Myometrial cell (primary cell): ENCODE results near the gene ZNF689. TPM values are rescaled to one million over a fixed set of nuclear protein-coding genes. Genes with fewer than 3 reads are reported as not detected.

Experiments
- total RNA-seq: library from RNA; depleted of rRNA; stranded (reverse); fragments of >200 nt; gene quantifications from 2 replicates; pipeline ENCODE4 v1.2.3, GENCODE V29; 2015

Gene ZNF689
- 7.4 and 9.8 TPM in 2 replicates for total RNA-seq

DNA sequence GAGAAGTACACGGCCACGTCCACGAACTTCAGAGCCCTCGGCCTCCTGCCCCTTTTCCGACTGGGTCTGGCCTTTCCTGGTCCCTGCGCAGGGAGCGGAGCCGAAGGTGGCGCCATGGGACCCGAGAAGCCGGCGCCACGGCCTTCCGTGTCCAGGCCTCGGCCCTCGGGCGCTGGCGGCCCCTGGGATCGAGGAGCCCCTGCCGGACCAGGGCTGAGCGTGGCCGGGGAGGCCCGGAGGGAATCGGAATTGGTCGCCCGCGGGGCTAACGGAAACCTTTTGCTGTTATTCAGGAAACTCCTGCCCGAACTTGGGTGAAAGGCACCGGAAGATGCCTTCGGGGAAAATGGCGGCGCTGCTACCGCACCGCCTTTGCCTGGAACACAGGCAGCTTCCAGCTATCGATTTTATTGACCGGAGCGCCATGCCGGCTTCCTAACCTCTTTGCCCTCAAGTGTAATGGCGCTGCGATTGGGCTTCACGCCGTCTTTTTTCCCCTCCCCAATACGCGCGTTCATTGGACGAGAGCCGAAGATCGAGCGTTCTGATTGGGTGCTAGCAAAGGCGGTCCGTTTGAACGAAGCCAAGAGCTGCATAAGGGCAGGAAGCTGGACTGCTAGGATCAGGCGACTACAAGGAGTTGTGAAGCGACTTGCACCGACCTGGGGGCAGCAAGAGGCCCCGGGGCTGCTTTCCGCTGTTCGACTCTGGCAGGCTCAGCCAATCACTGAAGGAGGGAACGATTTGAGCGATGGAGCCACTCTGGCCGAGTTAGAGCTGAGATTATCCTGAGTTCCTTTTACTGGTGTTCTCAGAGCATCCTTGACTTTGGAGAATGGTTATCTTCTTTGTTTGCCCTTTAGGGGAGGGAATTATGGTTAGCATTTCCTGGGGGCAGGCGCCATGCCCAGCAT is at the start of gene ZNF689:
ZNF689 (minus strand) TSS at position 464 of the 914 bp plus-strand sequence; CDS start at position 116, 348 bp downstream.

DNA sequence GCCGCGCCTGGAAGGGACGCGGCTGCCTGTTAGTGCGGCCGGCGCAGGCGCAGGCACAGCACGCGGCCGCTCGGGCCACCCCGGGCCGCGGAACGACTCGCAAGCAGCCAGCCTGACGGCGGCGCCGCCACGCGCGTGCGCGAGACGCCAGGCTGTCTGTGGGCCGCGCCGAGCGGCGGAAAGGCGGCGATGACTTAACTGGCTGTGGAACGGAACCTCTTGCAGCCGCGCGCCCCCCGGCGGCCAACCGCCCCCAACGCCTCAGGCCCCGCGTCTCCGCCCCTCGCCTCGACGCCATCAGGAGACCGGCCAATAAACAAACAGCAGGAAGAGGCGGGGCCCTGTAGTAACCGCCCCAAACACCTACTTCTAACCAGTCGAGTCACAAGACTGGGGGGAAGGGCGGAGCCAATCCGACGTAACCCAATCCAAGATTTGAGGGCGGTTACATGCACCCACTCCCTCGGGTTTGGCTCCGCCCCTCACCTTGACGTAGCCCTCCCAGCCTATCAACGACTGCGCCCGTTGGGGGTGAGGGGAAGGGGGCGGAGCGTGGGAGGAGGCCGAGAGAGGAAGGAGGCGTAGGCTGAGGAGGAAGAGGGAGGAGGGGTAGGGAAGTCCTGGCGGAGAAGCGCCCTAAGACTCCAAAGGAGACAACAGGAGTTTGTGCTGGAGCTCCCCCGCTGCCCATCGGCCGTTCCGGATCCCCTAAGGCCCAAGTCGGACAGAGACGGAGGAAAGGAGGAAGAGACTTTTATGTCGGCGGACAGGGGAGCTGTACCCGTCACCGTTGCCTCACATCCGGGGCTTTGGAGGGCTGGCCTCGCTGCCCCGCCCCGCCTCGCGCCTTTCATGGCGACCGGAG is 47.9 kb upstream of the ZNF689 start, which contains the start of gene FBRS:
FBRS (plus strand) TSS at position 566 of the 865 bp plus-strand sequence. CDS start 1,088 bp downstream, outside the sequence.

DNA sequence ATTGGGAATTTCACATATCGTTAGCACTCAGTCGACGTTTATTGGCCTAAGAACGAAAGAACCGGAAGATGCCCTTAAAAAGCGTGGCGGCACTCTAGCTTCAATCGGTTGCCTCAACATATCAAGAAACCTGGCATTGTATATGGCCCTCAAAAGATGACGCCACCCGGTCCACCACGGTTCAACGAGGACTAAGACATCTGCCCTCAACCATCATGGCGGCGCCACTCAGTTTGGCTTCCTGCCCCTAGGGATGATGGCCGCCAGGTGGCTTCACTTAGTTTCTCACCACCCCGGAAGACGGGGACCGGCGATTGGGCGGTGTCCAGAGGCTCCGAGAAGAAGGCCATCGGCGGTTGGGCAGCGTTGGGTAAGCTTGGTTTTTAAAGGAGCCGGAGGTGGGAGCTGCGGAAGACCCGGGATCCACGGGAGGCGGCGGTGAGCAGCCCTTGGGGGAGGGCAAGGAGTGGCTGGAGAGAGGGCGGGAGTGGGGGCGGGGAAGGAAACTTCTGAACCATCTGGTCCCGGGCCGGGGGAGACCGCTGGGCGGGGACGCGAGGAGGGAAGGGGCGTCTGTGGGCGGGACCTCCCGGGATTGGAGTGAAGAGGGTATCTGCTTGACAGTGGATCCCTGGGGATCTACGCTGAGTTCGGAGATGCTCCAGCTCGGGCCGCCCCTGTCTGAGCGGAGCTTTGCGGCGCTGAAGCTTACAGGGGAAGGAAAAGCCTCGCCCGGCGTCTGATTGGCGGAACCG is 40.4 kb upstream of the ZNF689 start, which contains the start of gene PRR14:
PRR14 (plus strand) TSS at position 592 of the 755 bp plus-strand sequence. CDS start 686 bp downstream, outside the sequence.

DNA sequence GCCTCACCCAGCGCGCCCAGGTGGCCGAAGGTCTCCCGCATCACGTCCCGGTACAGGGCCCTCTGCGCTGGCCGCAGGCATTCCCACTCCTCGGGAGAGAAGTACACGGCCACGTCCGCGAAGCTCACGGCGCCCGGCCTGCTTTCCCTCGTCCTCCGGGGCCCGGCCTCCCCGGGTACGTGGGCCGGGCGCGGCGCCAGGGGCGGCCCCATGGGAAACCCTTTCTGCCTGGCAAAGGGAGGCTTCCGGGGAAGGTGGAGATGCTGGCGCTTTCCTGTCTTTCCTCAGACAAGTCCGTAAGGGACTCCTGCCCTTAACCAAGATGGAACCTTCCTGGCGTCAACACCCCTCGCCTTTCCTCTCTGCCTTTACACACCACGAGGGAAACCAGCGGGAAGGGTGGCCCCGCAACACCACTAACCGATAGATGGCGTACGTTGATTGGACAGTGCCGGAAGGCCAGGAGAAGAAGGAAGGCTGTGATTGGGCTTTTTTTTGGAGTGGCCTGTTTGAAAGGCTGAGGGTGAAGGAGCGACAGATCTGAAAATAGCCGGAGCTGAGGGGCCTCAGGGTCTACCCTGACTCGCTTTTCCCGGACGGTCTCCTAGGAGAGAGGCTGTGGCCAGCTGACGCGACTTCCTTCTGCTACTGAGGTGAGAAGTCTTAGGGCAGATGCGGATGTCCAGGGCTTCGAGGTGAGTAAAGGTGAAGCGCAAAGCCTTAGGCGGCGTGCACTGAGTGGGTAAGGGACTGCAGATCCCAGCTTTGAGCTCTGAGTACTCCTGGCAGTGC is 24.6 kb downstream of the ZNF689 start, which contains the start of gene ZNF785:
ZNF785 (minus strand) TSS at position 298 of the 792 bp plus-strand sequence; CDS start at position 212, 86 bp downstream.

DNA sequence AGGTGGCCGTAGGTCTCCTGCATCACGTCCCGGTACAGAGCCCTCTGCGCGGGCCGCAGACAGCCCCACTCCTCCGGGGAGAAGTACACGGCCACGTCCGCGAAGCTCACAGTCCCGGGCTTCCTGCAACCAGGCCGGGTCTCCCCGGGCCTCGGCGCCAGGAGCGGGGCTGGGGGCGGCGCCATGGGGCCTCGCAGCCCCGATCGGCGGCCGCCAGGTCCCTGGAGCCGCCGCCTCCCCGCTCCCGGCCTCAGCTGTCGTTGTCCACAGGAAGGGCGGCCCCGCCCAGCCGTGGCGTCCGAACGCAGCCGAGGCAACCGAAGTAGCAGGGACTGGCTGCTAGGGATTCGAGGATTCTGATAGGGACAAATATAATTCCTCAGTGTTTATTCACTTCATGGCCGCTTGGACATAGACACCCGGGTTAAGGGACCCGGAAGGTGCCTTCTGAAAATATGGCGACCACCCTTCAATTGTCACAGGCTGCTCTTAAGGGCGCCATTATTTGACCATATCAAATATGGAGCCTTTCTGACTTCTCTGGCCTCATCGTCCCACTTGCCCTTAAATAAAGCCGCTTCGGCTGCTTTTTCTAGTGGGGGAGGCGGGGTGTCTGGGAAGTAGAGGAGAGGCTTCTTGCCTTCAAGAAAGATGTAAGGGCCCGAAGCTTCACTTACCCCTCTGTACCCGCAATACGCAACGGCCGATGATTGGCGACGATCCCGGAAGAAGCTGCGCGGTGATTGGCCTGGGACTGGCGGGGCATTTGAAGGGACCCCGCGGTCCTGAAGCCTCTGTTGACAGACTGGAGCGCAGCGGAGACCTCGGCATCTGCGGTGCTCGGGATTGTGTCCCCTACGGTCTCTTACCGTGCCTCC is 38.5 kb downstream of the ZNF689 start, which contains the start of gene ZNF688:
ZNF688 (minus strand) TSS at position 270 of the 878 bp plus-strand sequence; CDS start at position 185, 85 bp downstream.

DNA sequence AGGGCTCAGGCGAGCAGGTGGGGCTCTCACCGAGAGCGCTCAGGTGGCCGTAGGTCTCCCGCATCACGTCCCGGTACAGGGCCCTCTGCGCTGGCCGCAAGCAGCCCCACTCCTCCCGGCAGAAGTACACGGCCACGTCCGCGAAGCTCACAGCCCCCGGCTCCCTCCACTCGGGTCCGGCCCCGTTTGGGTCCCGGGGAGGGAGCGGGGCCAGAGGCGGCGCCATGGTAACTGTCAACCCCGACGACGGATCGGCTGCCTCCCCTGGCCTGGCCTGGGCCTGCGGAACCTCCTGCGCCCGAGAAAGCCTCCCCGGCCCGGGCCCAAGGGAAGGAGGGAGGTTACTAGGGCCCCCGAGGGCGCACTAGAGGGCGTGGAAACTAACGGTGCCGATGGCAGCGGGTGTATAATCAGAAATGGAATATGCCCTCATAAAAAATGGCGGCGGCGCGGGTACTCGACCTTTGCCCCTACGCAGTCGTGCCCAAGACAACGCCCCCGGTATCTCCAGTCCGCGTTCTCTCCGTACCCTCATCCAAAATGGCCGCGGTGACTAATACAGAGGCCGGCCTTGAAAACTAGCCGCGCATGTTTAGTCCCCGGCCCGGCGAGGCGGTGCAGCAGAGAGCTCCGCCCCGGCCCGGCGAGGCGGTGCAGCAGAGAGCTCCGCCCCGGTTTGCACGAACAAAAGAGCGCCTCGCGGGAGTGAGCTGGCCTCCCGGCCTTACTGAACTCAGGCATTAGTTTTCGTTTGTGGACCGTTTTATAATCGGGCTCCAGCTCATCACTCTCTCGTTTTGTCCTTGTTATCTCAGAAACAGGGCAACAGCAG is 52.0 kb downstream of the ZNF689 start, which contains the start of gene ZNF764:
ZNF764 (minus strand) TSS at position 418 of the 832 bp plus-strand sequence; CDS start at position 226, 192 bp downstream.

Other genes starting within 250 kb of the ZNF689 start
- gene TBC1D10B, start 239.9 kb downstream of the ZNF689 start, total RNA-seq = 42.7 and 45.6 TPM in 2 replicates
- gene MYL11, start 235.6 kb downstream of the ZNF689 start, total RNA-seq = not detected in 2 replicates
- not detected in 2 replicates for gene SEPTIN1, start 227.8 kb downstream of the ZNF689 start, total RNA-seq
- 7.2 and 9.7 TPM in 2 replicates for gene ZNF48, start 215.0 kb downstream of the ZNF689 start, total RNA-seq
- gene ZNF771, start 202.8 kb downstream of the ZNF689 start, total RNA-seq = 9.9 and 11.8 TPM in 2 replicates
- 31.7 and 34.7 TPM in 2 replicates for gene DCTPP1, start 180.4 kb downstream of the ZNF689 start, total RNA-seq
- 16.0 and 19.0 TPM in 2 replicates for gene SEPHS2, start 164.5 kb downstream of the ZNF689 start, total RNA-seq
- not detected in 2 replicates for gene ITGAL, start 137.6 kb downstream of the ZNF689 start, total RNA-seq
- 21.9 and 29.4 TPM in 2 replicates for gene ZNF768, start 83.8 kb downstream of the ZNF689 start, total RNA-seq
- gene ZNF747, start 75.5 kb downstream of the ZNF689 start, total RNA-seq = 8.7 and 14.1 TPM in 2 replicates
- 5.5 and 6.2 TPM in 2 replicates for gene ZNF764, start 52.0 kb downstream of the ZNF689 start, total RNA-seq
- 17.6 and 21.8 TPM in 2 replicates for gene ZNF688, start 38.7 kb downstream of the ZNF689 start, total RNA-seq
- gene ZNF785, start 24.7 kb downstream of the ZNF689 start, total RNA-seq = 3.7 and 23.6 TPM in 2 replicates
- gene PRR14, start 40.6 kb upstream of the ZNF689 start, total RNA-seq = 9.5 and 19.3 TPM in 2 replicates
- gene FBRS, start 48.0 kb upstream of the ZNF689 start, total RNA-seq = 23.1 and 30.5 TPM in 2 replicates
- gene SRCAP, start 88.8 kb upstream of the ZNF689 start, total RNA-seq = 12.8 and 19.9 TPM in 2 replicates
- 38.6 and 46.6 TPM in 2 replicates for gene PHKG2, start 138.0 kb upstream of the ZNF689 start, total RNA-seq
- 4.6 and 6.9 TPM in 2 replicates for gene CFAP119, start 151.7 kb upstream of the ZNF689 start, total RNA-seq
- 80.1 and 86.3 TPM in 2 replicates for gene RNF40, start 151.9 kb upstream of the ZNF689 start, total RNA-seq
- 11.3 and 13.8 TPM in 2 replicates for gene ZNF629, start 176.8 kb upstream of the ZNF689 start, total RNA-seq